ENCODE data around the gene KCNMA1.

Gene KCNMA1

GRCh38 chr10:77012812-77013500 is 624.7 kb downstream of the KCNMA1 start:
- DNase-seq (ENCODE audit: low read depth) = no peak

GRCh38 chr10:77011874-77012811 is 625.5 kb downstream of the KCNMA1 start:
- no peak for DNase-seq (ENCODE audit: low read depth)

GRCh38 chr10:77010430-77010829 is 627.2 kb downstream of the KCNMA1 start:
- no peak for DNase-seq (ENCODE audit: low read depth)

- DNase-seq (ENCODE audit: low read depth) = no peak
Observed at GRCh38 chr10:77007834-77008233, 629.8 kb downstream of the KCNMA1 start.

DNA sequence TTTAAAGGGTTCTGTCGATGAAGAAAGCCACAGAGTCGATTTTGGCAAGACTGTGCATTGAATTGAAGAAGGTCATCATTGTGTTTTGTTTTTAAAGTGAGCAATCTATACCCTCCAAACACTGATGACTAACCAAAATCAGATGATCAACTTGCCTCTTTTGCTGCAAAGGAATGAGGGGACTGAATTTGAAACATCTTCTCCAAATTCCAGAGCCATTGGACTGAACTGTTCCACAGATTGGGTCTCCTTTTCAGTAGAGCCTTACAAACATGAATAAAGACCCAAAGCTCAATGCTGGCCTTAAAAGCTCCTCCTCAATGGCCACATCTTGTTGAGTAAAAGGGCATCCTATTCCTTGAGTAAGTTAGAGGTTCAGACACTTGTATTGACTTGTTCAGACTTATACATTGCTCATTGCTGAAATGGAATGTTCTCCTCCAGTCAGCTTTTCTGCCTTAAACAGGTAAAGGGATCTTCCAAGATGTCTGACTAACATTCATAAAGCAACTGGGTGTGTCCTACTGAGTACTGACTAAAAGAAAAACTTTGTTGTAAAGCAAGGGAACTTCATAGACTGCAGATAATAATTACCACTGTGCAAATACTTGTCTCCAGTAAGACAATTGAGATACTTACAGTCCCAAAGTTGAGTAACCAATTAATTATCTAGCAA is 630.6 kb downstream of the KCNMA1 start:
- no peak for DNase-seq (ENCODE audit: low read depth)

DNA sequence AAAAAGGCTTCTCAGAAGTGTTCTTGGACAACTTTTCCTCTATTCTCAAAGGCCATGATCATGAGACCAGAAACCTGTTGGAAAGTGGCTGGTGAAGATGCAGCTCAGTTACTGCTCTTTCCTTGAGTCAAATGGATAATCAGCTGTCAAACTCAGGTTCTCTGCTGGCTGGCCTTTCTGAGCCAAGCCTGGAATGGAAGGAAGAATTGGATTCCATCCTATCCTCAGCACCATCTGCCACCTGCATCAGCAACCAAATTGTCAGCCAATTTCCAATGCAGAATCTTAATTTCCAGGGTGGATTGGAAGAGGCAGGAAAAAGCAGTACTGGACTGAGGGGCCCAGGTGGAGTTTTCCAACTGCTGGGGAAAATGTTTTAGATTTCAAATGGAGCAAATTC is 631.7 kb downstream of the KCNMA1 start:
- no peak for DNase-seq (ENCODE audit: low read depth)

GRCh38 chr10:77004917-77005564 is 632.6 kb downstream of the KCNMA1 start:
- DNase-seq (ENCODE audit: low read depth) = no peak

- no peak for DNase-seq (ENCODE audit: low read depth)
Observed at GRCh38 chr10:77002872-77003271, 634.7 kb downstream of the KCNMA1 start.

GRCh38 chr10:77001206-77001605 is 636.4 kb downstream of the KCNMA1 start:
- no peak for DNase-seq (ENCODE audit: low read depth)

DNA sequence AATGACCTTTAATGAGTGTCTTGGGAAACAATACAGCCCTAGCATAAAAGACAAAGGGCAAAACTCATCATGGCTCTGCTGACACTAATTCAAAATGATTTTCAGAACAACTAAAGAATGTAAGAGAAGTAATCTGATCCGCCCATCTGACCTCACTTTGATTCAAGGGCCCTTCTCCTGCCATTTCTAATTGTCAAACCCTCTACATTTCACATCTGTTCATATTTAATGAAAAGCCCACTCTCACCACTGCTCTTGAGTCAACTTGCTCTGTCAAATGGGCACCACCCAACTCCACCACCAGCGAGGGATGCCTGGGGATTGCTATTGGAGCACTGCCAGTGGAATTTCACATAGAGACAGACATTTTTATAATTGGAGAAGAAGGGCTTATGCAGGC is 639.2 kb downstream of the KCNMA1 start:
- DNase-seq (ENCODE audit: low read depth) = no peak

- DNase-seq (ENCODE audit: low read depth) = no peak
Observed at GRCh38 chr10:76997631-76998030, 640.0 kb downstream of the KCNMA1 start.

GRCh38 chr10:76995023-76995422 is 642.6 kb downstream of the KCNMA1 start:
- no peak for DNase-seq (ENCODE audit: low read depth)

- no peak for DNase-seq (ENCODE audit: low read depth)
Observed at GRCh38 chr10:76993213-76993612, 644.4 kb downstream of the KCNMA1 start.

DNA sequence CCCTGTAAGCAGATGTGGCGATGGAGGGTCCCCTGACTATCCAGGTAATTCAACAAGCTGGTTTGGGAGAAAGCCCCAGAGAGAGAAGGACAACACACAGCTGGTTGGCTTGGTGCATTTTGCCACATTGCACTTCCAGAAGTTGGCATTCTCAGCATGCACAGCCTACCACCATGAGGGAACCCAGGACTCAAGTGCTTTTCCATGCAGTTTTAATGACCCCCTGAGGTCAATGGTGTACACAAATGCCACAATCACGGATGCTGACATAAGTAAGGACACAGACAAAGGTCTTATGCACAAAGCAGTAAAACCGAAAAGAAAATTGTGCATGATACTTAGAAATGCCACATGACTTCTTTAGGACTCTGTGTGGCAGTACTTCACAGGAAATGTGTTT is 645.1 kb downstream of the KCNMA1 start:
- no peak for DNase-seq (ENCODE audit: low read depth)

GRCh38 chr10:76991621-76992020 is 646.0 kb downstream of the KCNMA1 start:
- DNase-seq (ENCODE audit: low read depth) = no peak

DNA sequence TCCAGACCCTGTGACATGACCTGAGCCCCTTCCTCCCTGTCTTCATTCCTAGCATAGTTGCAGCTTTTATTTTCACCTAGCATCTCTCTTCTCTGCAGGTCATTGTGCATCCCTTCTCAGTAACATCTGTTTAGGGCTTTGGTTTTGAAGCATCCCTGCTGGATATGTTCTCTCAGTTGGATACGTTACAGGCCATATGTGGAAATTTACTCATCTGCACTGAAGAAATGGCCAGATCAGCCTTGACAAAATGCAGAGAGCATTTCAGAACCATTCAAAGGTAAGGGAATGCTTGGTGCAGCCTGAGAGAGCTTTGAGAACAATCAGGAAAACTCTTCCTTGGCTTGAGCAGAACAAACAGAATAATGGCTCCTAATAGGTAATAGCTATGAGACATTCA is 647.0 kb downstream of the KCNMA1 start:
- DNase-seq (ENCODE audit: low read depth) = no peak

GRCh38 chr10:76984559-76985443 is 652.8 kb downstream of the KCNMA1 start:
- DNase-seq (ENCODE audit: low read depth) = peak; percentile 45

DNA sequence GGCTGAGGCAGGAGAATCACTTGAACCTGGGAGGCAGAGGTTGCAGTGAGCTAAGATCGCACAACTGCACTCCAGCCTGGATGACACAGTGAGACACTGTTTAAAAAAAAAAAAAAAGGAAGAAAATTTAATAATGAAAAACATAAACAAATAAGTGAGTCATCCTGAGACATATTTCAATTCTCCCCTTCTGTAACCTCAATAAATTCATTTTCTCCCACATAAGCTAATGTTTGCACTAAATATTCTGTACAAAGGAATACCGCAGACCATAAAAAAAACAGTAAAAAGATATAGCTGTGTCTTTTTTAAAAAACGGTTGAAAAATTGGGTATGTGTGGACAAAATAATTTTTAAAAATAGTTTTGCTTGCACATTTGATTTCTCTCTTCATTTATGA is 654.0 kb downstream of the KCNMA1 start:
- DNase-seq (ENCODE audit: low read depth) = no peak

DNA sequence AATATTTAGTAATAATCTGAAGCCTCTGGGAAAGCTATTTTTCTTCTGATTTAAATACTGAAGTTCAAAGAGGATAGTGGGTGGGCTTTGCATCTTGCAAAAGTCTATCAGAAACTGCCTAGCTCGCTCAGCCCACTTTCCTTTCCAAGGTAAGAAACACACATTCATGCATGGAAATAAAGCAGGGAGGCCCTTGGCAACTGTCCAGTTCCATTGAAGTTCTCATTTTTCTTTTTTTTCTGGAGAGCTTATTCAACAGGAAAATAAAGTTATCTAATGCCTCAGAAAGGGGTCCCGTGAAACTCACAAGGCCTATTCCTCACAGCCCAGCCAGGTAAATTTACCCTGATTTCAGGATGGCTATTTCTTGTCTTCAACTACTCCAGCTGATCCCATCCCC is 654.9 kb downstream of the KCNMA1 start:
- DNase-seq (ENCODE audit: low read depth) = no peak

GRCh38 chr10:76981251-76981650 is 656.4 kb downstream of the KCNMA1 start:
- no peak for DNase-seq (ENCODE audit: low read depth)

- DNase-seq (ENCODE audit: low read depth) = no peak
Observed at GRCh38 chr10:76977901-76978300, 659.7 kb downstream of the KCNMA1 start.
